Vagina (tissue), 2 donors: Measurements from ENCODE around the gene RAB17.

Experiments used
- CTCF ChIP-seq, 3 experiments: fragments of 450-650 bp in 2 of 3; fragments of 200-600 bp in 1 of 3; sonication (generic) in 1 of 3; IDR thresholded peaks; one replicate each; pipeline ENCODE4 v1.5.1; 2017 to 2019; ENCODE audit warnings: antibody characterized with exemption in 3 of 3, mild to moderate bottlenecking in 2 of 3, moderate library complexity in 2 of 3
- POLR2A ChIP-seq, 2 donors: fragments of 450-650 bp; IDR thresholded peaks; one replicate each; pipeline ENCODE4 v1.6.1; 2017; ENCODE audit warnings: antibody characterized with exemption in 2 of 2, mild to moderate bottlenecking in 2 of 2, moderate library complexity in 2 of 2
- POLR2AphosphoS5 ChIP-seq, 2 donors: sonication (generic); formaldehyde crosslinking; IDR thresholded peaks; one replicate each; pipeline ENCODE4 v1.9.0; 2017; ENCODE audit warnings: antibody characterized with exemption in 2 of 2, mild to moderate bottlenecking in 2 of 2, low read depth in 1 of 2; ENCODE audit not compliant: insufficient read depth in 1 of 2

- no peak for TF ChIP-seq CTCF (IDR thresholded peaks at IDR 0.05)
- TF ChIP-seq POLR2AphosphoS5 (IDR thresholded peaks at IDR 0.05; ENCODE audit: insufficient read depth in 1 of 2, low read depth in 1 of 2) = no peak
- no peak for TF ChIP-seq POLR2A (IDR thresholded peaks at IDR 0.05)
Observed at GRCh38 chr2:237539681-237540080, 50.9 kb downstream of the RAB17 start.
